SK-N-SH (cell line): Measurements from ENCODE around the gene HASPIN. TPM values are rescaled to one million over a fixed set of nuclear protein-coding genes. Genes with fewer than 3 reads are reported as not detected.
A peak's percentile ranks its signal among the peaks of the same experiment; 100 is the strongest.

Experiments
- CTCF ChIA-PET: fragments of 300-600, 350-600 bp; formaldehyde crosslinking; extraction: SDS; loops from one replicate; lab custom pipeline; 2021; lab: Yijun Ruan, JAX
- POLR2A ChIA-PET: fragments of 350-600 bp; sonication (Branson Sonifier 250); formaldehyde crosslinking; extraction: SDS; loops from one replicate; lab custom pipeline; 2020; ENCODE audit warnings: antibody characterized with exemption, inconsistent platforms; lab: Yijun Ruan, JAX
- DNase-seq: peaks from one replicate; pipeline ENCODE4 v3.0.0; 2012
- H2AFZ ChIP-seq: fragments of 200-600 bp; sonication (generic); 2 replicates; pipeline ENCODE4 v1.8.1; 2016; ENCODE audit warnings: antibody characterized with exemption, mild to moderate bottlenecking, low read depth
- H3F3A ChIP-seq: fragments of 200-600 bp; sonication (generic); replicated peaks from 2 replicates; pipeline ENCODE3; 2016; ENCODE audit warnings: antibody characterized with exemption, mild to moderate bottlenecking; ENCODE audit not compliant: insufficient read depth
- H3K27ac ChIP-seq, 2 experiments: fragments of 200-500 bp in 1 of 2; fragments of 200-600 bp in 1 of 2; sonication (Bioruptor generic) in 1 of 2; sonication (generic), shearing (Covaris generic) in 1 of 2; 2 replicates each; pipeline versions ENCODE4 v1.5.1 to v1.6.1; 2014 to 2016; ENCODE audit warnings: low read depth in 2 of 2, inconsistent platforms in 1 of 2, low read length in 1 of 2, mild to moderate bottlenecking in 1 of 2, mixed read lengths in 1 of 2
- H3K27me3 ChIP-seq: fragments of 200-600 bp; sonication (generic), shearing (Covaris generic); 2 replicates; pipeline ENCODE4 v1.6.1; 2016; ENCODE audit warnings: mixed run types; ENCODE audit not compliant: insufficient read depth
- H3K36me3 ChIP-seq, 2 experiments: fragments of 200-500 bp in 1 of 2; fragments of 200-600 bp in 1 of 2; sonication (Bioruptor generic) in 1 of 2; sonication (generic) in 1 of 2; replicated peaks in 1 of 2; 2 replicates each; pipeline versions ENCODE3 to v1.5.1; 2014 to 2016; ENCODE audit warnings: low read length in 1 of 2, mild to moderate bottlenecking in 1 of 2; ENCODE audit not compliant: insufficient read depth in 2 of 2, control insufficient read depth in 1 of 2
- H3K4me1 ChIP-seq, 2 experiments: fragments of 200-500 bp in 1 of 2; fragments of 200-600 bp in 1 of 2; sonication (Bioruptor generic) in 1 of 2; sonication (generic), shearing (Covaris generic) in 1 of 2; 2 replicates each; pipeline versions ENCODE4 v1.5.1 to v1.6.1; 2014 to 2016; ENCODE audit warnings: low read depth in 1 of 2, low read length in 1 of 2, mixed run types in 1 of 2; ENCODE audit not compliant: insufficient read depth in 2 of 2, control insufficient read depth in 1 of 2
- H3K4me2 ChIP-seq: fragments of 200-600 bp; sonication (generic), shearing (Covaris generic); 2 replicates; pipeline ENCODE4 v1.6.1; 2017; ENCODE audit warnings: mixed run types
- H3K4me3 ChIP-seq, 2 experiments: fragments of 200-500 bp in 1 of 2; fragments of 200-600 bp in 1 of 2; sonication (Bioruptor generic) in 1 of 2; sonication (generic), shearing (Covaris generic) in 1 of 2; 2 replicates each; pipeline versions ENCODE4 v1.5.1 to v1.8.1; 2014 to 2016; ENCODE audit warnings: low read depth in 2 of 2, inconsistent platforms in 1 of 2, low read length in 1 of 2, mild to moderate bottlenecking in 1 of 2, mixed read lengths in 1 of 2, moderate library complexity in 1 of 2
- H3K79me2 ChIP-seq: fragments of 200-600 bp; sonication (generic); 2 replicates; pipeline ENCODE4 v1.8.1; 2017; ENCODE audit warnings: mild to moderate bottlenecking; ENCODE audit not compliant: insufficient read depth
- H3K9ac ChIP-seq: fragments of 200-600 bp; sonication (generic); 2 replicates; pipeline ENCODE4 v1.6.1; 2017; ENCODE audit warnings: mixed run types
- H3K9me2 ChIP-seq: fragments of 200-600 bp; sonication (generic); 2 replicates; pipeline ENCODE4 v1.6.1; 2017; ENCODE audit warnings: mixed run types
- H3K9me3 ChIP-seq: fragments of 200-600 bp; sonication (generic); 2 replicates; pipeline ENCODE4 v1.6.1; 2017; ENCODE audit warnings: mixed run types, mild to moderate bottlenecking, moderate library complexity
- H4K20me1 ChIP-seq: fragments of 200-600 bp; sonication (generic); 2 replicates; pipeline ENCODE4 v1.6.1; 2017; ENCODE audit warnings: mild to moderate bottlenecking, mixed run types; ENCODE audit not compliant: insufficient read depth
- FOSL2 ChIP-seq: IDR thresholded peaks from 2 replicates; pipeline ENCODE4 v1.4.0; 2012; ENCODE audit warnings: low read depth, mild to moderate bottlenecking, moderate library complexity, borderline replicate concordance
- IRF3 ChIP-seq: fragments of 150-350 bp; IDR thresholded peaks from 2 replicates; pipeline ENCODE4 v1.6.1; 2016; ENCODE audit warnings: mild to moderate bottlenecking, low read depth, low read length
- JUND ChIP-seq: IDR thresholded peaks from 2 replicates; pipeline ENCODE4 v1.4.0; 2012
- MAX ChIP-seq: IDR thresholded peaks from 2 replicates; pipeline ENCODE4 v1.4.0; 2012; ENCODE audit warnings: low read depth
- MXI1 ChIP-seq: IDR thresholded peaks from 2 replicates; pipeline ENCODE4 v1.6.1; 2012; ENCODE audit warnings: mild to moderate bottlenecking, low read depth, low read length, improper control_type of control experiment
- NRF1 ChIP-seq: IDR thresholded peaks from 2 replicates; pipeline ENCODE4 v1.6.1; 2012; ENCODE audit warnings: low read depth, mild to moderate bottlenecking, low read length
- RAD21 ChIP-seq: IDR thresholded peaks from 2 replicates; pipeline ENCODE4 v1.6.1; 2012; ENCODE audit warnings: mild to moderate bottlenecking, low read length
- REST ChIP-seq: IDR thresholded peaks from 2 replicates; pipeline ENCODE4 v1.6.1; 2012; ENCODE audit warnings: mild to moderate bottlenecking, low read depth, low read length, moderate library complexity
- SMC3 ChIP-seq: IDR thresholded peaks from 2 replicates; pipeline ENCODE4 v1.6.1; 2012; ENCODE audit warnings: low read depth, low read length, improper control_type of control experiment
- WGBS: methylation state at CpG from one replicate; pipeline ENCODE4 v1.1.6; 2017; ENCODE audit warnings: low lambda C conversion rate; 5-methylcytosine and 5-hydroxymethylcytosine counted together
- polyA plus RNA-seq, 3 experiments: library from polyadenylated mRNA; depleted of rRNA; stranded (reverse); fragments of >200 nt; gene quantifications; 2 replicates each; pipeline ENCODE4 v1.2.3, GENCODE V29; 2012

Gene HASPIN
- polyA plus RNA-seq, 1 of the 3 experiments (the other 2 are of a cell fraction) = 1.4 TPM

- no peak for DNase-seq
Observed at GRCh38 chr17:3773511-3773910, 49.8 kb downstream of the HASPIN start.

More at GRCh38 chr17:3773511-3773910, 49.8 kb downstream of the HASPIN start:
- POLR2A ChIA-PET = no interaction called here
- peak overlapping the region; percentile 71 for H2AFZ ChIP-seq
- H3K4me2 ChIP-seq = no peak overlapping the region
- H4K20me1 ChIP-seq = no peaks in the 10 kb centered on the region
- H3K27me3 ChIP-seq = no peaks in the 10 kb centered on the region
- TF ChIP-seq RAD21 = no peak
- no peak for TF ChIP-seq IRF3
- TF ChIP-seq JUND = peak; percentile 60; the same call in 1 of the 2 replicates
- no peak for TF ChIP-seq MXI1
- no peak for TF ChIP-seq SMC3
- TF ChIP-seq MAX = no peak
- no peak for TF ChIP-seq REST
- peak; percentile 63; the same call in 1 of the 2 replicates for TF ChIP-seq FOSL2
- no peak for TF ChIP-seq NRF1
- CTCF ChIA-PET = interaction anchor here (1.2 kb wide), 1 partner anchor 36 kb away, joined by 8 read pairs; no protein-coding TSS in a partner anchor
- H3K9me3 ChIP-seq = no peaks in the 10 kb centered on the region
- H3K9ac ChIP-seq = no peak overlapping the region
- H3K27ac ChIP-seq = no peak overlapping the region
- no peak overlapping the region for H3K4me3 ChIP-seq
- no peaks in the 10 kb centered on the region for H3K9me2 ChIP-seq
- no peaks in the 10 kb centered on the region for H3K36me3 ChIP-seq
- H3F3A ChIP-seq = no peaks in the 10 kb centered on the region
- no peaks in the 10 kb centered on the region for H3K79me2 ChIP-seq
- no peaks in the 10 kb centered on the region for H3K4me1 ChIP-seq
- 52% methylated on average over 5 of the region's 5 CpGs for WGBS
